Islet of Langerhans (tissue), 1 donor: ENCODE data around the gene HMG20B.

Source experiments
- FAIRE-seq: peaks from one replicate; lab custom pipeline; 2011; peaks lifted over from hg19 to GRCh38; lab: Jason Lieb, UNC

Gene HMG20B

GRCh38 chr19:3537438-3538240 is 35.1 kb upstream of the HMG20B start:
- FAIRE-seq = no peak

- FAIRE-seq = no peak
Measured at GRCh38 chr19:3538258-3538929, 34.4 kb upstream of the HMG20B start.

- FAIRE-seq = no peak
Measured at GRCh38 chr19:3538965-3539755, 33.6 kb upstream of the HMG20B start, which contains the start of gene TEKTIP1. TEKTIP1 (plus strand) TSS chr19:3539174; CDS start chr19:3539178, 4 bp downstream.

- no peak for FAIRE-seq
Measured at GRCh38 chr19:3539756-3540118, 33.0 kb upstream of the HMG20B start.

GRCh38 chr19:3543150-3544057 is 29.3 kb upstream of the HMG20B start:
- FAIRE-seq = no peak

GRCh38 chr19:3544058-3544376 is 28.7 kb upstream of the HMG20B start:
- no peak for FAIRE-seq

GRCh38 chr19:3544742-3545668 is 27.7 kb upstream of the HMG20B start:
- FAIRE-seq = no peak

GRCh38 chr19:3545669-3546034 is 27.1 kb upstream of the HMG20B start:
- no peak for FAIRE-seq

- no peak for FAIRE-seq
Measured at GRCh38 chr19:3546119-3546518, 26.6 kb upstream of the HMG20B start.

GRCh38 chr19:3547301-3547731 is 25.4 kb upstream of the HMG20B start:
- FAIRE-seq = no peak

GRCh38 chr19:3547767-3548282 is 24.9 kb upstream of the HMG20B start:
- no peak for FAIRE-seq

- no peak for FAIRE-seq
Measured at GRCh38 chr19:3548606-3549005, 24.1 kb upstream of the HMG20B start.

- FAIRE-seq = no peak
Measured at GRCh38 chr19:3549816-3550215, 22.9 kb upstream of the HMG20B start.

GRCh38 chr19:3550947-3551791 is 21.6 kb upstream of the HMG20B start:
- FAIRE-seq = no peak

GRCh38 chr19:3551792-3552095 is 21.0 kb upstream of the HMG20B start:
- FAIRE-seq = no peak

- no peak for FAIRE-seq
Measured at GRCh38 chr19:3554254-3555083, 18.3 kb upstream of the HMG20B start.

- no peak for FAIRE-seq
Measured at GRCh38 chr19:3555653-3556422, 16.9 kb upstream of the HMG20B start.

GRCh38 chr19:3556423-3556977 is 16.2 kb upstream of the HMG20B start:
- no peak for FAIRE-seq
